ENCODE results near the gene GYG2. TPM values are rescaled to one million over a fixed set of nuclear protein-coding genes. Genes with fewer than 3 reads are reported as not detected.

Gene GYG2
- total and polyA plus RNA-seq, 2 of the 8 experiments (the other 6 are each of a cell fraction or from before 2014, with no cell fraction given): 52.8 to 65.3 TPM

DNA sequence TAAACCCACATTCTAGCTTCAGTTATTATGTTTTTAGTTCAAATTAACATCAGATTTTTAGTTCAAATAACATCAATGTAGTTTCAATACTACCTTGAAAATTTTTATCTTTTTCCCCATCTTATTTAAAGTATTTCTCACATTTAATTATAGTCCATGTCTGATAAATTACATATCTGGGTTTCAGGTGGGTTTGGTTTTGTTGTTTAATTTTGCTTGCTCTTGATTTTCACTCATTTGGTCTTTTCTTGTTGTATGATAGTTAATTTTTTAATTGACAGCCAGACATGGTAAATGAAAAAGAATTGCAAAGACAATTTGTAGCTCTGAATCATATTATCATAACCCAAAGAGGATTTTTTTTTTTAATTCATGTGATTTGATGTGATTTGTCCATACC, 41.9 kb downstream of the GYG2 start (continued):
- TF ChIP-seq, protein P1, sequence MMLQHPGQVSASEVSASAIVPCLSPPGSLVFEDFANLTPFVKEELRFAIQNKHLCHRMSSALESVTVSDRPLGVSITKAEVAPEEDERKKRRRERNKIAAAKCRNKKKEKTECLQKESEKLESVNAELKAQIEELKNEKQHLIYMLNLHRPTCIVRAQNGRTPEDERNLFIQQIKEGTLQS (IDR thresholded peaks at IDR 0.05; ENCODE audit: insufficient read depth, low read depth, low read length): no peak
- no peak for TF ChIP-seq SP1 (IDR thresholded peaks at IDR 0.05; ENCODE audit: low read depth, low read length)
- no peak for TF ChIP-seq CTBP2 (IDR thresholded peaks at IDR 0.05; ENCODE audit: borderline replicate concordance, insufficient read depth, insufficient read length, low read length)
- no peak for TF ChIP-seq YY1 (IDR thresholded peaks at IDR 0.05; ENCODE audit: low read depth, low read length)
